Measurements from ENCODE around the gene TRIM71. TPM values are rescaled to one million over a fixed set of nuclear protein-coding genes. Genes with fewer than 3 reads are reported as not detected.

TRIM71 gene
- total and polyA plus RNA-seq, 2 of the 13 experiments (the other 11 are each of a cell fraction or from before 2014, with no cell fraction given): 21.7 to 76.9 TPM

DNA sequence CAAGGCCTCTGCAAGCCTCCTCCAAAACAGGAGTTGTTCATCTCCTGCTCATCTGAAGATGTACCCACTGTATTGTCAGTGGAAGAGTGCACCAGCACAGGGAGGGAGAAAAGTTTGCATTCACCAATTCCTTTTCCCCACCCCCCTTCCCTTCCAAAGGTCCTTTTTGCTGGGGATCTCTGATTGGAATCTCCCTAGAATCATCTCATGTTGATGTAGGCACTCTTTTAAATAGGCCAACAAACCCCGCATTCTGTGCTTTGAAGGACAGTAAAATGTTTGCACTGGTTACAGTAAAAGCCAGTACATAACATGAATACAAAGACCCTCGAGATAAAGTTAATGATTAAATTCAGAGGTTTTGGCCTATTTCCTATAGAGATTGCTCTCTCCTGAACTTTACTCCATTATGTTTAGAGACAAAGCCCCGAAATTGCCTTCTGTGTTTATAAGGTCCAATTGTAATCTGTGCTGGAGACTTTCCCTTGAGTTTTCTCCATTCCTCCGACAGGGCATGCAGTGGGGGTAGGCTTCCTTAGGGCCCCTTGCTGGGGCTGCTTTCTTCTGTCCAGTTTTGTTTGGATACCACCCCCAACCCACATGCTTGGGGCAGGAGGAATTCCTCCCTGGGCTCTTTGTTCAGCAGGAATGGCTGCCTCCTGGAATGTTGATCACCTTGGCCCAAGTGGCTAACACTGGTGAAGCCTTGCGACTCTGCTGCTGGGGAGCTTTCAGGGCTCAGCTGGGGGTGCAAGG is 22.5 kb downstream of the TRIM71 start (continued):
- TF ChIP-seq, protein P1, sequence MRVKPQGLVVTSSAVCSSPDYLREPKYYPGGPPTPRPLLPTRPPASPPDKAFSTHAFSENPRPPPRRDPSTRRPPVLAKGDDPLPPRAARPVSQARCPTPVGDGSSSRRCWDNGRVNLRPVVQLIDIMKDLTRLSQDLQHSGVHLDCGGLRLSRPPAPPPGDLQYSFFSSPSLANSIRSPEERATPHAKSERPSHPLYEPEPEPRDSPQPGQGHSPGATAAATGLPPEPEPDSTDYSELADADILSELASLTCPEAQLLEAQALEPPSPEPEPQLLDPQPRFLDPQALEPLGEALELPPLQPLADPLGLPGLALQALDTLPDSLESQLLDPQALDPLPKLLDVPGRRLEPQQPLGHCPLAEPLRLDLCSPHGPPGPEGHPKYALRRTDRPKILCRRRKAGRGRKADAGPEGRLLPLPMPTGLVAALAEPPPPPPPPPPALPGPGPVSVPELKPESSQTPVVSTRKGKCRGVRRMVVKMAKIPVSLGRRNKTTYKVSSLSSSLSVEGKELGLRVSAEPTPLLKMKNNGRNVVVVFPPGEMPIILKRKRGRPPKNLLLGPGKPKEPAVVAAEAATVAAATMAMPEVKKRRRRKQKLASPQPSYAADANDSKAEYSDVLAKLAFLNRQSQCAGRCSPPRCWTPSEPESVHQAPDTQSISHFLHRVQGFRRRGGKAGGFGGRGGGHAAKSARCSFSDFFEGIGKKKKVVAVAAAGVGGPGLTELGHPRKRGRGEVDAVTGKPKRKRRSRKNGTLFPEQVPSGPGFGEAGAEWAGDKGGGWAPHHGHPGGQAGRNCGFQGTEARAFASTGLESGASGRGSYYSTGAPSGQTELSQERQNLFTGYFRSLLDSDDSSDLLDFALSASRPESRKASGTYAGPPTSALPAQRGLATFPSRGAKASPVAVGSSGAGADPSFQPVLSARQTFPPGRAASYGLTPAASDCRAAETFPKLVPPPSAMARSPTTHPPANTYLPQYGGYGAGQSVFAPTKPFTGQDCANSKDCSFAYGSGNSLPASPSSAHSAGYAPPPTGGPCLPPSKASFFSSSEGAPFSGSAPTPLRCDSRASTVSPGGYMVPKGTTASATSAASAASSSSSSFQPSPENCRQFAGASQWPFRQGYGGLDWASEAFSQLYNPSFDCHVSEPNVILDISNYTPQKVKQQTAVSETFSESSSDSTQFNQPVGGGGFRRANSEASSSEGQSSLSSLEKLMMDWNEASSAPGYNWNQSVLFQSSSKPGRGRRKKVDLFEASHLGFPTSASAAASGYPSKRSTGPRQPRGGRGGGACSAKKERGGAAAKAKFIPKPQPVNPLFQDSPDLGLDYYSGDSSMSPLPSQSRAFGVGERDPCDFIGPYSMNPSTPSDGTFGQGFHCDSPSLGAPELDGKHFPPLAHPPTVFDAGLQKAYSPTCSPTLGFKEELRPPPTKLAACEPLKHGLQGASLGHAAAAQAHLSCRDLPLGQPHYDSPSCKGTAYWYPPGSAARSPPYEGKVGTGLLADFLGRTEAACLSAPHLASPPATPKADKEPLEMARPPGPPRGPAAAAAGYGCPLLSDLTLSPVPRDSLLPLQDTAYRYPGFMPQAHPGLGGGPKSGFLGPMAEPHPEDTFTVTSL (CRISPR knock-in tag; IDR thresholded peaks at IDR 0.05; ENCODE audit: borderline replicate concordance): peak; percentile 88
- TF ChIP-seq, protein P2, sequence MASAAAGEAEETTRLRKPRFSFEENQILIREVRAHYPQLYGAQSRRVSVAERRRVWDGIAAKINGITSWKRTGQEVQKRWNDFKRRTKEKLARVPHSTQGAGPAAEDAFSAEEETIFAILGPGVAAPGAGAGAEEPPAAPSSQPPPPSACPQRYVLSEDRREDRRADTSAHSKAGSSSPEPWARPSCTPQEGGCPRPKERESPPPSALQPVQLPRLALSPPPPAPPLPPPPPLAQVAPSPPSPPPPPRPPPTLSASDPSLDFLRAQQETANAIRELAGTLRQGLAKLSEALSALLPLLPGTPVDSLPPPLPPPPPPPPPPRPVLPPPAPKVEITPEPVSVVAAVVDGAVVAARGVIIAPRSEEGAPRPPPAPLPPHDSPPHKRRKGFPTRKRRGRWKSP (CRISPR knock-in tag; IDR thresholded peaks at IDR 0.05): no peak
- TF ChIP-seq MAFG (CRISPR knock-in tag; IDR thresholded peaks at IDR 0.05) (no peak), ZBTB7B (CRISPR knock-in tag; IDR thresholded peaks at IDR 0.05) (no peak; the same call in 1 of the 2 replicates), JUN (CRISPR knock-in tag; IDR thresholded peaks at IDR 0.05) (no peak; the same call in none of the 2 replicates), TCF12 (IDR thresholded peaks at IDR 0.05) (no peak), TCF12 (CRISPR knock-in tag; IDR thresholded peaks at IDR 0.05) (no peak), SMC3 (IDR thresholded peaks at IDR 0.05; ENCODE audit: low read length) (0 out of 2 replicates have a peak, but pooled peaks have one; percentile 11), MAFF (IDR thresholded peaks at IDR 0.05; ENCODE audit: low read depth, low read length) (no peak), ZNF772 (CRISPR knock-in tag; IDR thresholded peaks at IDR 0.05) (peak; percentile 68), EP300 (IDR thresholded peaks at IDR 0.05; ENCODE audit: low read depth in 2 of 2, low read length in 2 of 2) (peak; percentile 58 to 93; a peak in 3 of 4 replicates), EP300 (CRISPR knock-in tag; IDR thresholded peaks at IDR 0.05; ENCODE audit: borderline replicate concordance) (peak; percentile 82; the same call in 1 of the 2 replicates), MED8 (CRISPR knock-in tag; IDR thresholded peaks at IDR 0.05; ENCODE audit: insufficient replicate concordance) (peak; percentile 81), ZC3H4 (CRISPR knock-in tag; IDR thresholded peaks at IDR 0.05; ENCODE audit: borderline replicate concordance) (no peak), SCMH1 (CRISPR knock-in tag; IDR thresholded peaks at IDR 0.05; ENCODE audit: borderline replicate concordance) (no peak), ZNF614 (CRISPR knock-in tag; IDR thresholded peaks at IDR 0.05; ENCODE audit: borderline replicate concordance) (peak; percentile 79), WIZ (CRISPR knock-in tag; IDR thresholded peaks at IDR 0.05) (no peak)
- TF ChIP-seq, protein P3, sequence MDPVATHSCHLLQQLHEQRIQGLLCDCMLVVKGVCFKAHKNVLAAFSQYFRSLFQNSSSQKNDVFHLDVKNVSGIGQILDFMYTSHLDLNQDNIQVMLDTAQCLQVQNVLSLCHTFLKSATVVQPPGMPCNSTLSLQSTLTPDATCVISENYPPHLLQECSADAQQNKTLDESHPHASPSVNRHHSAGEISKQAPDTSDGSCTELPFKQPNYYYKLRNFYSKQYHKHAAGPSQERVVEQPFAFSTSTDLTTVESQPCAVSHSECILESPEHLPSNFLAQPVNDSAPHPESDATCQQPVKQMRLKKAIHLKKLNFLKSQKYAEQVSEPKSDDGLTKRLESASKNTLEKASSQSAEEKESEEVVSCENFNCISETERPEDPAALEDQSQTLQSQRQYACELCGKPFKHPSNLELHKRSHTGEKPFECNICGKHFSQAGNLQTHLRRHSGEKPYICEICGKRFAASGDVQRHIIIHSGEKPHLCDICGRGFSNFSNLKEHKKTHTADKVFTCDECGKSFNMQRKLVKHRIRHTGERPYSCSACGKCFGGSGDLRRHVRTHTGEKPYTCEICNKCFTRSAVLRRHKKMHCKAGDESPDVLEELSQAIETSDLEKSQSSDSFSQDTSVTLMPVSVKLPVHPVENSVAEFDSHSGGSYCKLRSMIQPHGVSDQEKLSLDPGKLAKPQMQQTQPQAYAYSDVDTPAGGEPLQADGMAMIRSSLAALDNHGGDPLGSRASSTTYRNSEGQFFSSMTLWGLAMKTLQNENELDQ (CRISPR knock-in tag; IDR thresholded peaks at IDR 0.05; ENCODE audit: borderline replicate concordance): no peak
- TF ChIP-seq, protein P4, sequence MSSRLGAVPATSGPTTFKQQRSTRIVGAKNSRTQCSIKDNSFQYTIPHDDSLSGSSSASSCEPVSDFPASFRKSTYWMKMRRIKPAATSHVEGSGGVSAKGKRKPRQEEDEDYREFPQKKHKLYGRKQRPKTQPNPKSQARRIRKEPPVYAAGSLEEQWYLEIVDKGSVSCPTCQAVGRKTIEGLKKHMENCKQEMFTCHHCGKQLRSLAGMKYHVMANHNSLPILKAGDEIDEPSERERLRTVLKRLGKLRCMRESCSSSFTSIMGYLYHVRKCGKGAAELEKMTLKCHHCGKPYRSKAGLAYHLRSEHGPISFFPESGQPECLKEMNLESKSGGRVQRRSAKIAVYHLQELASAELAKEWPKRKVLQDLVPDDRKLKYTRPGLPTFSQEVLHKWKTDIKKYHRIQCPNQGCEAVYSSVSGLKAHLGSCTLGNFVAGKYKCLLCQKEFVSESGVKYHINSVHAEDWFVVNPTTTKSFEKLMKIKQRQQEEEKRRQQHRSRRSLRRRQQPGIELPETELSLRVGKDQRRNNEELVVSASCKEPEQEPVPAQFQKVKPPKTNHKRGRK (CRISPR knock-in tag; IDR thresholded peaks at IDR 0.05): no peak

All from HepG2 (cell line).